OCI-LY3 (cell line): ENCODE data around the gene ZNF140.

Source experiments
- CTCF ChIP-seq: fragments of 200-600, 300-600 bp; sonication (generic); IDR thresholded peaks from 2 replicates; pipeline ENCODE4 v1.5.1; 2014; ENCODE audit warnings: antibody characterized with exemption, low read length, low read depth
- EZH2phosphoT487 ChIP-seq: fragments of 200-600 bp; shearing (Covaris generic); IDR thresholded peaks from 2 replicates; pipeline ENCODE4 v1.6.1; 2018; ENCODE audit warnings: antibody characterized with exemption, mixed run types, low read depth

GRCh38 chr12:133046698-133047097, 34.0 kb upstream of the ZNF140 start:
- TF ChIP-seq CTCF (no peak), EZH2phosphoT487 (no peak)
